Hepatocyte (in vitro differentiated cells): ENCODE results near the gene ARHGAP6. TPM values are rescaled to one million over a fixed set of nuclear protein-coding genes. Genes with fewer than 3 reads are reported as not detected.

ENCODE experiments used
- DNase-seq: peaks from one replicate; pipeline ENCODE4 v3.0.0-alpha.2; 2016; ENCODE audit warnings: low spot score
- H2AFZ ChIP-seq: fragments of 200-600 bp; sonication (generic); 2 replicates; pipeline ENCODE4 v1.6.0; 2016; ENCODE audit warnings: antibody characterized with exemption, mild to moderate bottlenecking
- H3K27ac ChIP-seq: fragments of 200-600 bp; sonication (generic); 2 replicates; pipeline ENCODE4 v1.5.1; 2016; ENCODE audit warnings: mild to moderate bottlenecking
- H3K27me3 ChIP-seq: fragments of 200-600 bp; sonication (generic); 2 replicates; pipeline ENCODE4 v1.6.1; 2016
- H3K36me3 ChIP-seq: fragments of 200-600 bp; sonication (generic); replicated peaks from 2 replicates; pipeline ENCODE4 v1.5.1; 2016; ENCODE audit warnings: low read depth; ENCODE audit not compliant: insufficient read depth
- H3K4me1 ChIP-seq: fragments of 200-600 bp; sonication (generic); 2 replicates; pipeline ENCODE4 v1.5.1; 2016; ENCODE audit warnings: mild to moderate bottlenecking, moderate library complexity; ENCODE audit not compliant: insufficient read depth
- H3K4me2 ChIP-seq: fragments of 200-600 bp; sonication (generic); 2 replicates; pipeline ENCODE4 v1.6.0; 2016
- H3K4me3 ChIP-seq: fragments of 200-600 bp; sonication (generic); 2 replicates; pipeline ENCODE4 v1.5.1; 2016; ENCODE audit warnings: mild to moderate bottlenecking
- H3K79me2 ChIP-seq: fragments of 200-600 bp; sonication (generic); 2 replicates; pipeline ENCODE4 v1.6.0; 2017; ENCODE audit warnings: mild to moderate bottlenecking
- H3K9me2 ChIP-seq: fragments of 200-600 bp; sonication (generic); replicated peaks from 2 replicates; pipeline ENCODE4 v1.6.0; 2017; ENCODE audit warnings: mild to moderate bottlenecking; ENCODE audit not compliant: insufficient read depth
- H3K9me3 ChIP-seq: fragments of 200-600 bp; sonication (generic); 2 replicates; pipeline ENCODE4 v1.5.1; 2016; ENCODE audit warnings: low read depth, mild to moderate bottlenecking
- H4K20me1 ChIP-seq: fragments of 200-600 bp; sonication (generic); 2 replicates; pipeline ENCODE4 v1.6.0; 2016; ENCODE audit warnings: mild to moderate bottlenecking; ENCODE audit not compliant: insufficient read depth, poor library complexity, severe bottlenecking
- EZH2 ChIP-seq: fragments of 200-600 bp; sonication (generic); IDR thresholded peaks from 2 replicates; pipeline ENCODE4 v1.6.1; 2016; ENCODE audit warnings: antibody characterized with exemption, mild to moderate bottlenecking, borderline replicate concordance
- EZH2phosphoT487 ChIP-seq: fragments of 200-600 bp; sonication (generic); IDR thresholded peaks from one replicate; pipeline ENCODE4 v1.6.1; 2018; ENCODE audit warnings: antibody characterized with exemption, mild to moderate bottlenecking, low read depth, moderate library complexity; ENCODE audit not compliant: unreplicated experiment, severe bottlenecking
- WGBS: methylation state at CpG from one replicate; pipeline ENCODE4 v1.1.6; 2016; ENCODE audit warnings: low lambda C conversion rate; ENCODE audit errors: missing lambda C conversion rate; 5-methylcytosine and 5-hydroxymethylcytosine counted together
- polyA plus RNA-seq: library from polyadenylated mRNA; unstranded; fragments of >200 nt; fragmentation: Nextera tagmentation; extraction: Ambion mirVana; gene quantifications from 2 replicates; pipeline ENCODE4 v1.2.1, GENCODE V29; 2016
- total RNA-seq: library from RNA; depleted of rRNA; stranded (reverse); fragments of >200 nt; gene quantifications from 2 replicates; pipeline ENCODE4 v1.2.3, GENCODE V29; 2014
- TF ChIP-seq, protein P1 (sequence below): fragments of 200-600 bp; sonication (generic); IDR thresholded peaks from 2 replicates; pipeline ENCODE4 v1.5.1; 2016; ENCODE audit warnings: antibody characterized with exemption, mild to moderate bottlenecking; ENCODE audit not compliant: poor library complexity

Gene ARHGAP6
- total and polyA plus RNA-seq, 2 experiments from 2014 or later: 4.9 to 6.9 TPM

- TF ChIP-seq EZH2 (no peak), EZH2phosphoT487 (no peak)
- TF ChIP-seq, protein P1, sequence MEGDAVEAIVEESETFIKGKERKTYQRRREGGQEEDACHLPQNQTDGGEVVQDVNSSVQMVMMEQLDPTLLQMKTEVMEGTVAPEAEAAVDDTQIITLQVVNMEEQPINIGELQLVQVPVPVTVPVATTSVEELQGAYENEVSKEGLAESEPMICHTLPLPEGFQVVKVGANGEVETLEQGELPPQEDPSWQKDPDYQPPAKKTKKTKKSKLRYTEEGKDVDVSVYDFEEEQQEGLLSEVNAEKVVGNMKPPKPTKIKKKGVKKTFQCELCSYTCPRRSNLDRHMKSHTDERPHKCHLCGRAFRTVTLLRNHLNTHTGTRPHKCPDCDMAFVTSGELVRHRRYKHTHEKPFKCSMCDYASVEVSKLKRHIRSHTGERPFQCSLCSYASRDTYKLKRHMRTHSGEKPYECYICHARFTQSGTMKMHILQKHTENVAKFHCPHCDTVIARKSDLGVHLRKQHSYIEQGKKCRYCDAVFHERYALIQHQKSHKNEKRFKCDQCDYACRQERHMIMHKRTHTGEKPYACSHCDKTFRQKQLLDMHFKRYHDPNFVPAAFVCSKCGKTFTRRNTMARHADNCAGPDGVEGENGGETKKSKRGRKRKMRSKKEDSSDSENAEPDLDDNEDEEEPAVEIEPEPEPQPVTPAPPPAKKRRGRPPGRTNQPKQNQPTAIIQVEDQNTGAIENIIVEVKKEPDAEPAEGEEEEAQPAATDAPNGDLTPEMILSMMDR: no peak
- no peak overlapping the region for H2AFZ ChIP-seq
- 59% methylated on average over 4 of the region's 4 CpGs for WGBS
- no peaks in the 10 kb centered on the region for H3K27me3 ChIP-seq
- no peaks in the 10 kb centered on the region for H3K4me1 ChIP-seq
- H3K4me2 ChIP-seq: no peak overlapping the region
- no peaks in the 10 kb centered on the region for H3K36me3 ChIP-seq
- no peak overlapping the region for H3K27ac ChIP-seq
- H4K20me1 ChIP-seq: no peaks in the 10 kb centered on the region
- no peak for DNase-seq
- no peaks in the 10 kb centered on the region for H3K9me2 ChIP-seq
- H3K4me3 ChIP-seq: no peak overlapping the region
- H3K9me3 ChIP-seq: no peaks in the 10 kb centered on the region
- no peaks in the 10 kb centered on the region for H3K79me2 ChIP-seq
These were observed 25.6 kb downstream of the ARHGAP6 start for GRCh38 chrX:11640089-11640488.

DNA sequence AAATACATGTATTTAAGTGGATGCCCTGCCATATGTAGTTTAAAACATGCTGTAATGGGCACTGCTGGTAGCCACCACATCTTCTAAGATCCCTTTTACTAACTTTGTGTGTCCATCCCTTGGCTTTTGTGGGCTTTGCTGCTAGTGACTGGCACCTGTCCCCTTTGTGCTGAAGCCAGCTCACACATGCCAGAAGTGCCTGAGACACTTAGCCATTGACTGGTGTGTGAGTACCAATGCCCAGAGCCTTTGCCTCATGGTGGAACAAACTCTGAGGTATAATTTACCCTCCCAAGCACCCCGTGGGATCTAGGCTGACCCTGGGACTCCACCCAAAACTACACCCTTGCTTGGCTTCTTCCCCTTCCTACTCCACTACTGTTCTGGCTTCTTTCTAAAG, 33.0 kb downstream of the ARHGAP6 start:
- Histone ChIP-seq H2AFZ (no peak overlapping the region), H3K9me2 (no peaks in the 10 kb centered on the region), H3K4me3 (no peak overlapping the region), H3K4me1 (no peaks in the 10 kb centered on the region), H3K4me2 (no peak overlapping the region), H3K9me3 (peaks cover 2% of the 10 kb centered on the region), H3K27ac (no peak overlapping the region), H3K36me3 (no peaks in the 10 kb centered on the region), H4K20me1 (no peaks in the 10 kb centered on the region), H3K79me2 (no peaks in the 10 kb centered on the region), H3K27me3 (no peaks in the 10 kb centered on the region)
- 29% methylated on average over 1 of the region's 1 CpG for WGBS
- TF ChIP-seq, protein P1: no peak
- TF ChIP-seq EZH2phosphoT487 (no peak), EZH2 (no peak)
- DNase-seq: no peak

DNA sequence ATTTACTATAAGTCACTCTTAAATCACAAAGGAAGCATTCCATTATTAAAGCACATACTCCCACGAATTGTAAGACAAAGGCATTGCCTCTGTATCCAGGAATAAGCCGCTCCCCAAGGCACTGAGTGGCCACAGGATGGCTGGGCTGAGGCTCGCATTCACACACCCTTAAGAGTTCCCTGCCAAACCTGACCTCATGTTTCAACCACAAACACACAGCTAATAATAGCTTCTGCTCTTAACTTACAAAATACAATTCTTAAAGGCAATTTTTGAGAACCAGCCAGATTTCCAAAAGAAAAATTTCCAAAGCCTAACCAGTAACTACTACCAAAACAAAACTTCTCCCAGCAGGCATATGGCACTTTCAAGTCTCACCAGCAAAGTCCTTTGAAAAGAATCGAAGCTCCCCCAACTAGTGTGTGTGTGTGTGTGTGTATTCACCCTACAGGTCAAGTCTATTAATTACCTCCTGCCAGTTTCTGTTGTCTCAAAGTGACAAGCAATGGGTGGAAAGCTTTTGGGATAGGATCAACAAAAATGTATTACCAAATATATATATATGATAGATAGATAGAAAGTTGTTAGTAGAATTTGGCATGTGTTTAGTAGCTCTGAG, 36.0 kb downstream of the ARHGAP6 start:
- Histone ChIP-seq H2AFZ (no peak overlapping the region), H3K27me3 (no peaks in the 10 kb centered on the region), H3K4me2 (no peak overlapping the region), H3K27ac (no peak overlapping the region), H3K36me3 (no peaks in the 10 kb centered on the region), H3K9me3 (peaks cover 5% of the 10 kb centered on the region), H3K4me3 (no peak overlapping the region), H3K4me1 (no peaks in the 10 kb centered on the region), H3K79me2 (no peaks in the 10 kb centered on the region), H3K9me2 (no peaks in the 10 kb centered on the region), H4K20me1 (no peaks in the 10 kb centered on the region)
- 52% methylated on average over 4 of the region's 4 CpGs for WGBS
- no peak for DNase-seq
- TF ChIP-seq EZH2phosphoT487 (no peak), EZH2 (no peak)
- TF ChIP-seq, protein P1: no peak

GRCh38 chrX:11628399-11628798, 37.3 kb downstream of the ARHGAP6 start:
- 66% methylated on average over 5 of the region's 5 CpGs for WGBS
- H3K36me3 ChIP-seq: no peaks in the 10 kb centered on the region
- no peak overlapping the region for H3K4me3 ChIP-seq
- no peaks in the 10 kb centered on the region for H3K4me1 ChIP-seq
- no peak for DNase-seq
- H3K9me3 ChIP-seq: peaks cover 5% of the 10 kb centered on the region
- no peaks in the 10 kb centered on the region for H3K9me2 ChIP-seq
- no peaks in the 10 kb centered on the region for H4K20me1 ChIP-seq
- no peaks in the 10 kb centered on the region for H3K79me2 ChIP-seq
- H3K4me2 ChIP-seq: no peak overlapping the region
- H3K27ac ChIP-seq: no peak overlapping the region
- TF ChIP-seq, protein P1: no peak
- TF ChIP-seq EZH2phosphoT487 (no peak), EZH2 (no peak)
- H3K27me3 ChIP-seq: no peaks in the 10 kb centered on the region
- H2AFZ ChIP-seq: no peak overlapping the region
